Mesendoderm (in vitro differentiated cells): ENCODE data around the gene OR2A14. TPM values are rescaled to one million over a fixed set of nuclear protein-coding genes. Genes with fewer than 3 reads are reported as not detected.
"Not testable (repeated sequence)": the region's sequence is repeated elsewhere in the genome, so short reads cannot be mapped to it uniquely, and the experiment has no call there.

Experiments
- DNase-seq: peaks from one replicate; pipeline ENCODE4 v3.0.0; 2013
- H2AK5ac ChIP-seq: 2 replicates; pipeline ENCODE4 v1.6.1; 2013; ENCODE audit warnings: low read length, inconsistent platforms
- H2BK120ac ChIP-seq: 2 replicates; pipeline ENCODE4 v1.6.1; 2013; ENCODE audit warnings: low read depth, mild to moderate bottlenecking, low read length, moderate library complexity, mixed read lengths
- H2BK15ac ChIP-seq: replicated peaks from 2 replicates; pipeline ENCODE4 v1.6.1; 2013; ENCODE audit warnings: low read depth, mild to moderate bottlenecking, moderate library complexity
- H2BK5ac ChIP-seq: 2 replicates; pipeline ENCODE4 v1.6.1; 2013; ENCODE audit warnings: low read length, inconsistent platforms
- H3K18ac ChIP-seq: 2 replicates; pipeline ENCODE4 v1.6.1; 2013; ENCODE audit warnings: mild to moderate bottlenecking, low read length, mixed read lengths
- H3K23ac ChIP-seq: one replicate; pipeline ENCODE4 v1.6.1; 2013; ENCODE audit warnings: low read length
- H3K27ac ChIP-seq: 2 replicates; pipeline ENCODE4 v1.5.1; 2013; ENCODE audit warnings: low read depth, mild to moderate bottlenecking, inconsistent platforms, low read length, moderate library complexity
- H3K27me3 ChIP-seq: 2 replicates; pipeline ENCODE4 v1.6.1; 2013; ENCODE audit warnings: low read length, control low read depth, mild to moderate bottlenecking, inconsistent platforms; ENCODE audit not compliant: insufficient read depth, poor library complexity
- H3K36me3 ChIP-seq: 2 replicates; pipeline ENCODE4 v1.6.1; 2013; ENCODE audit warnings: low read length, inconsistent platforms; ENCODE audit not compliant: control insufficient read depth, insufficient read depth
- H3K4ac ChIP-seq: one replicate; pipeline ENCODE4 v1.6.1; 2013; ENCODE audit warnings: low read depth, mild to moderate bottlenecking, low read length, moderate library complexity
- H3K4me1 ChIP-seq: 2 replicates; pipeline ENCODE4 v1.6.1; 2013; ENCODE audit warnings: low read depth, low read length, inconsistent platforms; ENCODE audit not compliant: control insufficient read depth
- H3K4me2 ChIP-seq: 2 replicates; pipeline ENCODE4 v1.6.1; 2013; ENCODE audit warnings: low read length
- H3K4me3 ChIP-seq: 2 replicates; pipeline ENCODE4 v1.5.1; 2013; ENCODE audit warnings: mild to moderate bottlenecking, low read length
- H3K56ac ChIP-seq: one replicate; pipeline ENCODE4 v1.6.1; 2013; ENCODE audit warnings: low read length
- H3K79me1 ChIP-seq: 2 replicates; pipeline ENCODE4 v1.6.1; 2013; ENCODE audit warnings: low read length, inconsistent platforms
- H3K79me2 ChIP-seq: 2 replicates; pipeline ENCODE4 v1.6.1; 2013; ENCODE audit warnings: mild to moderate bottlenecking, low read length; ENCODE audit not compliant: control insufficient read depth, insufficient read depth
- H3K9ac ChIP-seq: 2 replicates; pipeline ENCODE4 v1.6.1; 2013; ENCODE audit warnings: low read length, inconsistent platforms
- H4K5ac ChIP-seq: one replicate; pipeline ENCODE4 v1.6.1; 2013; ENCODE audit warnings: low read length
- H4K8ac ChIP-seq: one replicate; pipeline ENCODE4 v1.6.1; 2013; ENCODE audit warnings: low read depth, mild to moderate bottlenecking, control low read depth, low read length, moderate library complexity
- WGBS: extraction: QIAGEN DNeasy Blood & Tissue Kit; methylation state at CpG from one replicate; pipeline ENCODE4 v1.1.7; 2013; ENCODE audit warnings: low lambda C conversion rate, missing lambda C conversion rate; ENCODE audit not compliant: insufficient coverage; ENCODE audit errors: extremely low coverage; 5-methylcytosine and 5-hydroxymethylcytosine counted together
- small RNA-seq: library from polyadenylated mRNA; stranded (forward); fragments of <200 nt; extraction: miRNeasy Mini kit (QIAGEN cat#:217004); gene quantifications from one replicate; pipeline ENCODE3, GENCODE V24; 2013; ENCODE audit not compliant: insufficient read depth

Gene OR2A14

DNA sequence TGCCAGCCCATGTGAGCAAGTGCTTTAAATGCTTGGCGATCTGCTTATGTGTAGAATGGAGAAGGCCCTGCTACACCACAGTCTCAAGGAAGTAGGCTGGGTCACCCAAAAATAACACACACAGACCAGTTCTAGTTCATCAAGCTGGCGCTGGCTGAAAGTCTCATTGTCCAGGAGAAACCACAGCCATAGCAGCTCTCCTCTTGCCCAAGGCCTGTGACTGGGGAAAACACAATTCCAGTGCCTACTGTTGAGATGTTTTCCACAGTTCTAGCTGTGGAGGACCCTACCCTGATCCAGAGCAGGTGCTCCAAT, 56.1 kb downstream of the OR2A14 start:
- not testable (repeated sequence) for H3K4me3 ChIP-seq
- WGBS = no CpG with 5 or more reads among the region's 2 CpGs

More for the DNA sequence above, 56.1 kb downstream of the OR2A14 start:
- not testable (repeated sequence) for H3K23ac ChIP-seq, H3K9ac ChIP-seq, H2AK5ac ChIP-seq, H3K56ac ChIP-seq, H3K4ac ChIP-seq, H4K8ac ChIP-seq, H3K27ac ChIP-seq, H2BK120ac ChIP-seq, DNase-seq, H3K18ac ChIP-seq, H3K79me1 ChIP-seq, H2BK5ac ChIP-seq, H2BK15ac ChIP-seq, H3K79me2 ChIP-seq, H3K36me3 ChIP-seq, H4K5ac ChIP-seq, H3K4me1 ChIP-seq, H3K4me2 ChIP-seq, H3K27me3 ChIP-seq

Small RNA genes lying within 50 kb of the gene (small RNA-seq; reads per million reads assigned to genes)
- gene OR2A41P = not detected
